HL-60 (cell line): Measurements from ENCODE around the gene IGFALS.

Source experiments
- DNase-seq, 2 experiments: peaks; one replicate each; pipeline ENCODE4 v3.0.0-alpha.2; 2010 to 2020; ENCODE audit warnings: low read depth in 1 of 2, low spot score in 1 of 2
- H3K27ac ChIP-seq: fragments of 250-450 bp; sonication (Bioruptor Pico); replicated peaks from 2 replicates; pipeline ENCODE4 v1.5.1; 2020; ENCODE audit warnings: mild to moderate bottlenecking, moderate library complexity
- H3K27me3 ChIP-seq: fragments of 250-450 bp; sonication (Bioruptor Pico); 2 replicates; pipeline ENCODE4 v1.5.1; 2021; ENCODE audit warnings: mild to moderate bottlenecking, moderate library complexity; ENCODE audit not compliant: insufficient read depth, poor library complexity, severe bottlenecking
- H3K4me3 ChIP-seq: replicated peaks from 2 replicates; pipeline ENCODE4 v1.5.1; 2011; ENCODE audit warnings: mild to moderate bottlenecking, control low read depth, low read length; ENCODE audit not compliant: insufficient read depth
- CTCF ChIP-seq: IDR thresholded peaks from one replicate; pipeline ENCODE4 v1.5.1; 2011; ENCODE audit warnings: low read length, control low read depth, inconsistent platforms; ENCODE audit not compliant: insufficient read depth
- GABPA ChIP-seq: IDR thresholded peaks from 2 replicates; pipeline ENCODE4 v1.6.1; 2012; ENCODE audit warnings: low read depth
- POLR2AphosphoS5 ChIP-seq: IDR thresholded peaks from 2 replicates; pipeline ENCODE4 v1.6.1; 2012; ENCODE audit warnings: low read depth
- SPI1 ChIP-seq: IDR thresholded peaks from 2 replicates; pipeline ENCODE4 v1.6.1; 2012; ENCODE audit warnings: low read depth, mild to moderate bottlenecking, borderline replicate concordance
- TF ChIP-seq, protein P1 (sequence below): IDR thresholded peaks from 2 replicates; pipeline ENCODE4 v1.6.1; 2012; ENCODE audit warnings: low read depth; ENCODE audit not compliant: insufficient replicate concordance

IGFALS gene

DNA sequence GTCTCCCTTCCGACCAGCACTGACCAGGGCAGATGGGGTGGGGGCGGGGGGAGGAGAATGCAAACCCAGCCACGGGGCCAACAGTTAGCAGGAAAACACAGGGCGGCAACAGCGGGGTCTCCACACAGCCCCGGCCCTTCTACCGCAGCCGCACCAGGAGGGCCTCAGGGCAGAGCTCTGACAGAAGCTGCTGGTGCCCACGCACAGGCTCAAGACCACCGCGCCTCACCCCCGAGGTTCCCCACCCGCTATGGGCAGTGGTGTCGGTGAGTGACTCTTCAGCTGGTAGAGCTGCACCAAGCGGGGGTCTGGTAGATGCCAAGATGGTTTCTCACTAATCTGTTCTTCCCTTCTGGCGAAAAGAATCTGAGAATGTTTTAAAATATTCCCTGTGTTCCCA is 17.0 kb upstream of the IGFALS start:
- TF ChIP-seq SPI1 (no peak), POLR2AphosphoS5 (no peak), CTCF (no peak), GABPA (no peak)
- TF ChIP-seq, protein P1, sequence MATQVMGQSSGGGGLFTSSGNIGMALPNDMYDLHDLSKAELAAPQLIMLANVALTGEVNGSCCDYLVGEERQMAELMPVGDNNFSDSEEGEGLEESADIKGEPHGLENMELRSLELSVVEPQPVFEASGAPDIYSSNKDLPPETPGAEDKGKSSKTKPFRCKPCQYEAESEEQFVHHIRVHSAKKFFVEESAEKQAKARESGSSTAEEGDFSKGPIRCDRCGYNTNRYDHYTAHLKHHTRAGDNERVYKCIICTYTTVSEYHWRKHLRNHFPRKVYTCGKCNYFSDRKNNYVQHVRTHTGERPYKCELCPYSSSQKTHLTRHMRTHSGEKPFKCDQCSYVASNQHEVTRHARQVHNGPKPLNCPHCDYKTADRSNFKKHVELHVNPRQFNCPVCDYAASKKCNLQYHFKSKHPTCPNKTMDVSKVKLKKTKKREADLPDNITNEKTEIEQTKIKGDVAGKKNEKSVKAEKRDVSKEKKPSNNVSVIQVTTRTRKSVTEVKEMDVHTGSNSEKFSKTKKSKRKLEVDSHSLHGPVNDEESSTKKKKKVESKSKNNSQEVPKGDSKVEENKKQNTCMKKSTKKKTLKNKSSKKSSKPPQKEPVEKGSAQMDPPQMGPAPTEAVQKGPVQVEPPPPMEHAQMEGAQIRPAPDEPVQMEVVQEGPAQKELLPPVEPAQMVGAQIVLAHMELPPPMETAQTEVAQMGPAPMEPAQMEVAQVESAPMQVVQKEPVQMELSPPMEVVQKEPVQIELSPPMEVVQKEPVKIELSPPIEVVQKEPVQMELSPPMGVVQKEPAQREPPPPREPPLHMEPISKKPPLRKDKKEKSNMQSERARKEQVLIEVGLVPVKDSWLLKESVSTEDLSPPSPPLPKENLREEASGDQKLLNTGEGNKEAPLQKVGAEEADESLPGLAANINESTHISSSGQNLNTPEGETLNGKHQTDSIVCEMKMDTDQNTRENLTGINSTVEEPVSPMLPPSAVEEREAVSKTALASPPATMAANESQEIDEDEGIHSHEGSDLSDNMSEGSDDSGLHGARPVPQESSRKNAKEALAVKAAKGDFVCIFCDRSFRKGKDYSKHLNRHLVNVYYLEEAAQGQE = no peak
- Histone ChIP-seq H3K27me3 (no peaks in the 10 kb centered on the region), H3K27ac (no peak overlapping the region), H3K4me3 (no peak overlapping the region)
- DNase-seq = no peak

DNA sequence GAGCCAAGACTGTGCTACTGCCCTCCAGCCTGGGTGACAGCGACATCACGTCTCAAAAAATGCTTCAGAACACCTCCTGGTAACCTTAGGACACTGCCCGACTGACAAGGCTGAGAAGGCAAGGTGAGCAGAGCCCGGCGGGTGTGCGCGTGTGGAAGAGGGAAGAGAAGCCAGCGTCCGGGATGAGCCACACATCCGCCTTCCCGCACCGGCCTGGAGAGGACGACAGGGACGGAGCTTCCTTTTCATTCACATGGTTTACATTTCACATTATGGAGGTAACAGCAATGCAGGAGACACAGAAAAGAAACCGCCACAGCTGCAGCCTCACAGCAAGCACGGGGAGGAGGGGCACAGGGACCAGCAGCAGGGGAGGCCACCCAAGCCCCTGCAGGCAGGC is 16.6 kb upstream of the IGFALS start:
- Histone ChIP-seq H3K27me3 (no peaks in the 10 kb centered on the region), H3K27ac (no peak overlapping the region), H3K4me3 (no peak overlapping the region)
- TF ChIP-seq CTCF (no peak), SPI1 (no peak), POLR2AphosphoS5 (no peak), GABPA (no peak)
- TF ChIP-seq, protein P1 = no peak
- DNase-seq = no peak

GRCh38 chr16:1809281-1809801 is 15.8 kb upstream of the IGFALS start:
- no peak for DNase-seq
- H3K27ac ChIP-seq = no peak overlapping the region
- no peaks in the 10 kb centered on the region for H3K27me3 ChIP-seq

More at GRCh38 chr16:1809281-1809801, 15.8 kb upstream of the IGFALS start:
- H3K4me3 ChIP-seq = no peak overlapping the region
- TF ChIP-seq SPI1 = no peak
- TF ChIP-seq, protein P1 = no peak
- no peak for TF ChIP-seq GABPA
- TF ChIP-seq POLR2AphosphoS5 = no peak
- no peak for TF ChIP-seq CTCF
